HepG2 (cell line): ENCODE data around the gene GRB2. TPM values are rescaled to one million over a fixed set of nuclear protein-coding genes. Genes with fewer than 3 reads are reported as not detected.

Source experiments
- ARNTL ChIP-seq: sonication (generic); formaldehyde crosslinking; IDR thresholded peaks from 2 replicates; pipeline ENCODE4 v1.4.0; 2020; ENCODE audit warnings: mild to moderate bottlenecking, missing genetic modification reagents
- ATAD3A ChIP-seq: sonication (generic); formaldehyde crosslinking; IDR thresholded peaks from 2 replicates; pipeline ENCODE4 v1.4.0; 2020; ENCODE audit warnings: missing genetic modification reagents
- DMAP1 ChIP-seq: IDR thresholded peaks from 2 replicates; pipeline ENCODE4 v1.6.1; 2016
- GPN1 ChIP-seq: sonication (generic); formaldehyde crosslinking; IDR thresholded peaks from 2 replicates; pipeline ENCODE4 v1.5.1; 2020; ENCODE audit warnings: missing genetic modification reagents, borderline replicate concordance
- GTF2F1 ChIP-seq: fragments of 150-350 bp; IDR thresholded peaks from 2 replicates; pipeline ENCODE4 v1.6.1; 2014; ENCODE audit warnings: low read length
- HDAC6 ChIP-seq: fragments of 200-600 bp; sonication (generic); IDR thresholded peaks from 2 replicates; pipeline ENCODE4 v1.7.0; 2017; ENCODE audit warnings: mild to moderate bottlenecking, antibody characterized with exemption, low read length, low read depth
- KLF6 ChIP-seq: IDR thresholded peaks from 2 replicates; pipeline ENCODE4 v1.8.0; 2016; ENCODE audit warnings: missing biosample characterization, missing genetic modification reagents
- RBFOX2 ChIP-seq: fragments of 200-400 bp; formaldehyde crosslinking; IDR thresholded peaks from 2 replicates; pipeline ENCODE4 v1.6.1; 2017; ENCODE audit warnings: low read depth, mild to moderate bottlenecking, low read length
- SMARCE1 ChIP-seq: fragments of 450-650 bp; IDR thresholded peaks from 2 replicates; pipeline ENCODE4 v1.6.1; 2017; ENCODE audit warnings: borderline replicate concordance
- SPEN ChIP-seq: sonication (generic); formaldehyde crosslinking; IDR thresholded peaks from 2 replicates; pipeline ENCODE4 v1.5.1; 2020; ENCODE audit warnings: low read depth, mild to moderate bottlenecking, missing genetic modification reagents
- TGIF2 ChIP-seq: IDR thresholded peaks from 2 replicates; pipeline ENCODE4 v1.6.1; 2016; ENCODE audit warnings: control low read depth, missing compliant biosample characterization
- THYN1 ChIP-seq: sonication (generic); formaldehyde crosslinking; IDR thresholded peaks from 2 replicates; pipeline ENCODE4 v1.8.1; 2023; ENCODE audit warnings: low read depth, mild to moderate bottlenecking, moderate library complexity, missing genetic modification reagents, borderline replicate concordance
- ZNF333 ChIP-seq: sonication (generic); formaldehyde crosslinking; IDR thresholded peaks from 2 replicates; pipeline ENCODE4 v1.4.0; 2020; ENCODE audit warnings: mild to moderate bottlenecking, missing genetic modification reagents, borderline replicate concordance
- ZNF33B ChIP-seq: sonication (generic); formaldehyde crosslinking; IDR thresholded peaks from 2 replicates; pipeline ENCODE4 v1.5.1; 2020; ENCODE audit warnings: mild to moderate bottlenecking, missing genetic modification reagents
- ZNF569 ChIP-seq: sonication (generic); formaldehyde crosslinking; IDR thresholded peaks from 2 replicates; pipeline ENCODE4 v1.5.0; 2020; ENCODE audit warnings: mild to moderate bottlenecking, missing genetic modification reagents, moderate library complexity, borderline replicate concordance
- ZNF605 ChIP-seq: sonication (generic); formaldehyde crosslinking; IDR thresholded peaks from 2 replicates; pipeline ENCODE4 v1.8.0; 2022; ENCODE audit warnings: mild to moderate bottlenecking, missing genetic modification reagents
- ZNF772 ChIP-seq: sonication (generic); formaldehyde crosslinking; IDR thresholded peaks from 2 replicates; pipeline ENCODE4 v1.5.0; 2020; ENCODE audit warnings: mild to moderate bottlenecking, missing genetic modification reagents
- polyA plus RNA-seq, 8 experiments: library from polyadenylated mRNA; depleted of rRNA in 3 of 8; stranded (reverse) in 7 of 8; unstranded in 1 of 8; fragments of >200 nt; fragmentation: Illumina TruSeq in 4 of 8; extraction: Trizol in 4 of 8; gene quantifications; 2 replicates each; pipeline versions ENCODE4 v1.2.1 to v1.2.3, GENCODE V29; 2011 to 2016; ENCODE audit warnings: low read depth in 4 of 8, missing spikeins in 1 of 8, mixed read lengths in 1 of 8; ENCODE audit not compliant: insufficient read depth in 1 of 8
- total RNA-seq, 5 experiments: library from RNA; depleted of rRNA; stranded (reverse); fragments of >200 nt; fragmentation: Illumina TruSeq; extraction: Trizol; gene quantifications; 2 replicates each; pipeline ENCODE4 v1.2.3, GENCODE V29; 2016; ENCODE audit warnings: low read depth in 1 of 5
- TF ChIP-seq, protein P1 (sequence below): sonication (generic); formaldehyde crosslinking; IDR thresholded peaks from 2 replicates; pipeline ENCODE4 v1.4.0; 2020; ENCODE audit warnings: low read depth, mild to moderate bottlenecking, missing genetic modification reagents
- TF ChIP-seq, protein P2 (sequence below): sonication (generic); formaldehyde crosslinking; IDR thresholded peaks from 2 replicates; pipeline ENCODE4 v1.5.1; 2020; ENCODE audit warnings: missing genetic modification reagents, mild to moderate bottlenecking, borderline replicate concordance
- TF ChIP-seq, protein P3 (sequence below): sonication (generic); formaldehyde crosslinking; IDR thresholded peaks from 2 replicates; pipeline ENCODE4 v1.4.0; 2020; ENCODE audit warnings: missing genetic modification reagents
- TF ChIP-seq, protein P4 (sequence below): sonication (generic); formaldehyde crosslinking; IDR thresholded peaks from 2 replicates; pipeline ENCODE4 v1.8.1; 2023; ENCODE audit warnings: mild to moderate bottlenecking, inconsistent platforms, moderate library complexity, missing genetic modification reagents, borderline replicate concordance
- TF ChIP-seq, protein P5 (sequence below): IDR thresholded peaks from 2 replicates; pipeline ENCODE4 v1.6.1; 2016

GRB2 gene
- total and polyA plus RNA-seq, 2 of the 13 experiments (the other 11 are each of a cell fraction or from before 2014, with no cell fraction given), result 84.6 to 92.3 TPM

DNA sequence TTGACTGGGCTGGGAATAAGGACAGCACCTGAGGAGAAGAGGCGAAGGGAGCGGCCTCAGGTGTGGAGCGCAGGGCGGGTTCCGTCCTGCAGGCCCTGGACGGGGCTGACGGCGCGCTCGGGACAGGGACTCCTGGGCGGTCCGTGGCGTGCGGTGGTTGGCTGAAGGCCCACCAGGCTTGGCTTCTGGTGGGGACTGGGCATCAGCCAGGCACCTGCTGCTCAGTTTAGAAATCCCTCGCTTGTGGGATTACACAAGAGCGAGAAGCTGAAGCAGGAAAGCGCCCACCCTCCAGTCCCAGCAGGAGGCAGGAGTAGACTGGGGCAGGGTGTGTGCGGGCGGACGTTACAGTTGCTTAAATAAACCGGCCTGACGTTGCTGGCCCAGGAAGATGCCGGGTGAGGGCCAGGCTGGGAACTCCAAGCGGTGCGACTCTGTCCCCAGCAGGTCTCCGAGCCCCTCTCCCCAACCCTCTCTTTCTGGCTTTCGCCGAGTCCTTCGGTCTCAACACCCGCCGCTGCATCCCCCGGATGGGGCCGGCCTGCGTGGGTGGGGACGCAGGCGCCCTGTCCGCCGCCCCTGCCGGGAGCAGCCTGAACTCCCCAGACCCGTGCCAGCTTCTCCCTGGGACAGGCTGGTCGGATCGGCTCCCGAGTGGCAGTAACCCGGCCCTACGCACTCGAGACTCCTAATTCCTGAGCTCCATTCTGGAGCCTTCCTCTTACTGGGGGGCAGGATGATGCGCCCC lies 135.1 kb downstream of the GRB2 start (continued):
- no peak for TF ChIP-seq HDAC6
- peak; percentile 66 for TF ChIP-seq DMAP1
- TF ChIP-seq, protein P1, sequence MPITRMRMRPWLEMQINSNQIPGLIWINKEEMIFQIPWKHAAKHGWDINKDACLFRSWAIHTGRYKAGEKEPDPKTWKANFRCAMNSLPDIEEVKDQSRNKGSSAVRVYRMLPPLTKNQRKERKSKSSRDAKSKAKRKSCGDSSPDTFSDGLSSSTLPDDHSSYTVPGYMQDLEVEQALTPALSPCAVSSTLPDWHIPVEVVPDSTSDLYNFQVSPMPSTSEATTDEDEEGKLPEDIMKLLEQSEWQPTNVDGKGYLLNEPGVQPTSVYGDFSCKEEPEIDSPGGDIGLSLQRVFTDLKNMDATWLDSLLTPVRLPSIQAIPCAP (CRISPR knock-in tag), result no peak
- TF ChIP-seq, protein P2, sequence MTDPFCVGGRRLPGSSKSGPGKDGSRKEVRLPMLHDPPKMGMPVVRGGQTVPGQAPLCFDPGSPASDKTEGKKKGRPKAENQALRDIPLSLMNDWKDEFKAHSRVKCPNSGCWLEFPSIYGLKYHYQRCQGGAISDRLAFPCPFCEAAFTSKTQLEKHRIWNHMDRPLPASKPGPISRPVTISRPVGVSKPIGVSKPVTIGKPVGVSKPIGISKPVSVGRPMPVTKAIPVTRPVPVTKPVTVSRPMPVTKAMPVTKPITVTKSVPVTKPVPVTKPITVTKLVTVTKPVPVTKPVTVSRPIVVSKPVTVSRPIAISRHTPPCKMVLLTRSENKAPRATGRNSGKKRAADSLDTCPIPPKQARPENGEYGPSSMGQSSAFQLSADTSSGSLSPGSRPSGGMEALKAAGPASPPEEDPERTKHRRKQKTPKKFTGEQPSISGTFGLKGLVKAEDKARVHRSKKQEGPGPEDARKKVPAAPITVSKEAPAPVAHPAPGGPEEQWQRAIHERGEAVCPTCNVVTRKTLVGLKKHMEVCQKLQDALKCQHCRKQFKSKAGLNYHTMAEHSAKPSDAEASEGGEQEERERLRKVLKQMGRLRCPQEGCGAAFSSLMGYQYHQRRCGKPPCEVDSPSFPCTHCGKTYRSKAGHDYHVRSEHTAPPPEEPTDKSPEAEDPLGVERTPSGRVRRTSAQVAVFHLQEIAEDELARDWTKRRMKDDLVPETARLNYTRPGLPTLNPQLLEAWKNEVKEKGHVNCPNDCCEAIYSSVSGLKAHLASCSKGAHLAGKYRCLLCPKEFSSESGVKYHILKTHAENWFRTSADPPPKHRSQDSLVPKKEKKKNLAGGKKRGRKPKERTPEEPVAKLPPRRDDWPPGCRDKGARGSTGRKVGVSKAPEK (CRISPR knock-in tag), result no peak
- no peak; the same call in 1 of the 2 replicates for TF ChIP-seq GPN1 (CRISPR knock-in tag)
- 0 out of 2 replicates have a peak, but pooled peaks have one; percentile 23 for TF ChIP-seq KLF6 (CRISPR knock-in tag)
- no peak for TF ChIP-seq SPEN (CRISPR knock-in tag)
- no peak; the same call in 1 of the 2 replicates for TF ChIP-seq RBFOX2
- peak; percentile 82 for TF ChIP-seq ZNF772
- TF ChIP-seq ZNF569 (CRISPR knock-in tag), result no peak
- no peak for TF ChIP-seq ATAD3A (CRISPR knock-in tag)
- TF ChIP-seq GTF2F1, result no peak
- TF ChIP-seq, protein P3, sequence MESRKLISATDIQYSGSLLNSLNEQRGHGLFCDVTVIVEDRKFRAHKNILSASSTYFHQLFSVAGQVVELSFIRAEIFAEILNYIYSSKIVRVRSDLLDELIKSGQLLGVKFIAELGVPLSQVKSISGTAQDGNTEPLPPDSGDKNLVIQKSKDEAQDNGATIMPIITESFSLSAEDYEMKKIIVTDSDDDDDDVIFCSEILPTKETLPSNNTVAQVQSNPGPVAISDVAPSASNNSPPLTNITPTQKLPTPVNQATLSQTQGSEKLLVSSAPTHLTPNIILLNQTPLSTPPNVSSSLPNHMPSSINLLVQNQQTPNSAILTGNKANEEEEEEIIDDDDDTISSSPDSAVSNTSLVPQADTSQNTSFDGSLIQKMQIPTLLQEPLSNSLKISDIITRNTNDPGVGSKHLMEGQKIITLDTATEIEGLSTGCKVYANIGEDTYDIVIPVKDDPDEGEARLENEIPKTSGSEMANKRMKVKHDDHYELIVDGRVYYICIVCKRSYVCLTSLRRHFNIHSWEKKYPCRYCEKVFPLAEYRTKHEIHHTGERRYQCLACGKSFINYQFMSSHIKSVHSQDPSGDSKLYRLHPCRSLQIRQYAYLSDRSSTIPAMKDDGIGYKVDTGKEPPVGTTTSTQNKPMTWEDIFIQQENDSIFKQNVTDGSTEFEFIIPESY (CRISPR knock-in tag), result peak; percentile 47
- peak; percentile 10; the same call in 1 of the 2 replicates for TF ChIP-seq ZNF333 (CRISPR knock-in tag)
- peak; percentile 48; the same call in 1 of the 2 replicates for TF ChIP-seq ZNF33B (CRISPR knock-in tag)
- TF ChIP-seq THYN1 (CRISPR knock-in tag), result no peak
- TF ChIP-seq SMARCE1, result no peak
- no peak for TF ChIP-seq TGIF2 (CRISPR knock-in tag)
- TF ChIP-seq, protein P4, sequence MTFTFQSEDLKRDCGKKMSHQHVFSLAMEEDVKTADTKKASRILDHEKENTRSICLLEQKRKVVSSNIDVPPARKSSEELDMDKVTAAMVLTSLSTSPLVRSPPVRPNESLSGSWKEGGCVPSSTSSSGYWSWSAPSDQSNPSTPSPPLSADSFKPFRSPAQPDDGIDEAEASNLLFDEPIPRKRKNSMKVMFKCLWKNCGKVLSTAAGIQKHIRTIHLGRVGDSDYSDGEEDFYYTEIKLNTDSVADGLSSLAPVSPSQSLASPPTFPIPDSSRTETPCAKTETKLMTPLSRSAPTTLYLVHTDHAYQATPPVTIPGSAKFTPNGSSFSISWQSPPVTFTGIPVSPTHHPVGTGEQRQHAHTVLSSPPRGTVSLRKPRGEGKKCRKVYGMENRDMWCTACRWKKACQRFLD (CRISPR knock-in tag), result no peak
- TF ChIP-seq, protein P5, sequence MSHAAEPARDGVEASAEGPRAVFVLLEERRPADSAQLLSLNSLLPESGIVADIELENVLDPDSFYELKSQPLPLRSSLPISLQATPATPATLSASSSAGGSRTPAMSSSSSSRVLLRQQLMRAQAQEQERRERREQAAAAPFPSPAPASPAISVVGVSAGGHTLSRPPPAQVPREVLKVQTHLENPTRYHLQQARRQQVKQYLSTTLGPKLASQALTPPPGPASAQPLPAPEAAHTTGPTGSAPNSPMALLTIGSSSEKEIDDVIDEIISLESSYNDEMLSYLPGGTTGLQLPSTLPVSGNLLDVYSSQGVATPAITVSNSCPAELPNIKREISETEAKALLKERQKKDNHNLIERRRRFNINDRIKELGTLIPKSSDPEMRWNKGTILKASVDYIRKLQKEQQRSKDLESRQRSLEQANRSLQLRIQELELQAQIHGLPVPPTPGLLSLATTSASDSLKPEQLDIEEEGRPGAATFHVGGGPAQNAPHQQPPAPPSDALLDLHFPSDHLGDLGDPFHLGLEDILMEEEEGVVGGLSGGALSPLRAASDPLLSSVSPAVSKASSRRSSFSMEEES (CRISPR knock-in tag), result peak; percentile 29; the same call in 1 of the 2 replicates
- TF ChIP-seq ZNF605 (CRISPR knock-in tag), result peak; percentile 90
- TF ChIP-seq ARNTL (CRISPR knock-in tag), result no peak
